GM19324 (cell line): ENCODE data around the gene TYR.
"Not testable (repeated sequence)": the region's sequence is repeated elsewhere in the genome, so short reads cannot be mapped to it uniquely, and the experiment has no call there.

Experiments
- ATAC-seq: cut with Tn5 transposase; IDR thresholded peaks from one replicate; pipeline ENCODE4 v1.9.1; 2021; ENCODE audit warnings: mild to moderate bottlenecking, moderate library complexity; ENCODE audit not compliant: unreplicated experiment, low FRiP score

Gene TYR

GRCh38 chr11:89340450-89340849 lies 162.8 kb downstream of the TYR start:
- not testable (repeated sequence) for ATAC-seq

DNA sequence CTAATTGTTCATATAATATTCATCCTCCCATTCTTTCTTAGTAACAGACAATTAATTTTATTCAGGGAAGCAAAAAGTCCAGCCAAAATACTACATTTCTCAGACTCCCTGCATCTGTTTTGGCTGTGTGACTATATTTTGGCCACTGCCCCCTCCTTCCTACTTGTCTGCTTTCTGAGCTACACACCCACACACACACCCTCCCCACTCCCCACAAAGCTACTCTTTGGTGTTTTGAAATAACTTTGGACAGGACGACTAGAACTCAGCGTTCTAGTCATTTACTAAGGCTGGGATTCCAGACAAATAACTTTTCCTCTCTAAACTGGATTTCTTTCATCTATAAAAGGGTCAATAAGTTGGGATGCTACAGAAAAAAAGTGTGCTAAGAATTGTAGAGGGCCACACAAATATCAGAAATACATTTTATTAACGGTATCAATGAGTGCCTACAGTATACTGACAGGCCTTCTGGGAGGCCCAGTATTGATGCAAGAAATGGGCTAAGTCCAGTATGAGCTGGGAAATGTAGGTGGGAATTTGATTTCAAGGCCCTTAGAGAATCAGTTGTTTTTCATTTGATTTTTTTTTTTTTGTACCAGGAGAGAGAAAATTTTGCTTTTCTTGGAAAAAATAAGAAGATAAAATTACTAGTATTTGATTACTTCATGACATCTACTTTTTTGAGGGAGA lies 165.4 kb downstream of the TYR start:
- ATAC-seq: not testable (repeated sequence)
